Activated CD4-positive, alpha-beta T cell treated with anti-CD3 and anti-CD28 coated beads, Interleukin-2, amount 50 U/mL, for 4 hours (primary cell): Measurements from ENCODE around the gene OBSCN.

Source experiments
- DNase-seq, 2 experiments: peaks; one replicate each; pipeline ENCODE4 v3.0.0-alpha.2; 2020

Gene OBSCN

DNA sequence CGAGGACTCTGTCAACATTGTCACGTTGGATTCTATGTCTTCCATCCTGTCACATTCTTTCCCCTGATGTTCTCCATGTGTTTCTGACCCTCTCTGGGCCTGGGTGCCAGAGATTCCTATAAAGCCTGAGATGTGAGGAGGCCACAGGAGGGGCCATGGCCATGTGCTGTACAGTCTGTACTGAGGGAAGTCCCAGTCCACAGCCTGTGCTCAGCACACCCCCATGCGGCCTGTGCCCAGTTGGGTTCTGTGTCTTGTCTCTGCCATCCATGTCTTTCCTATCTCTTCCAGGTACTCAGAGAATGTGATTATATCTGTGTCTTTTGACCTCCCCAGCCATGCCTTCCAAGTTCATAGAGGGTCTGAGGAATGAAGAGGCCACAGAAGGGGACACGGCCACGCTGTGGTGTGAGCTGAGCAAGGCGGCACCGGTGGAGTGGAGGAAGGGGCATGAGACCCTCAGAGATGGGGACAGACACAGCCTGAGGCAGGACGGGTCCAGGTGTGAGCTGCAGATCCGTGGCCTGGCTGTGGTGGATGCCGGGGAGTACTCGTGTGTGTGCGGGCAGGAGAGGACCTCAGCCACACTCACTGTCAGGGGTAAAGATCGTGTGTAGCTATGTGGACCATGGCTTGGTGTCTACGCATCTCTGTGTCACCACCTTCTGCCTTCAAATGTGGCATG, 86.1 kb downstream of the OBSCN start:
- DNase-seq: no peak

DNA sequence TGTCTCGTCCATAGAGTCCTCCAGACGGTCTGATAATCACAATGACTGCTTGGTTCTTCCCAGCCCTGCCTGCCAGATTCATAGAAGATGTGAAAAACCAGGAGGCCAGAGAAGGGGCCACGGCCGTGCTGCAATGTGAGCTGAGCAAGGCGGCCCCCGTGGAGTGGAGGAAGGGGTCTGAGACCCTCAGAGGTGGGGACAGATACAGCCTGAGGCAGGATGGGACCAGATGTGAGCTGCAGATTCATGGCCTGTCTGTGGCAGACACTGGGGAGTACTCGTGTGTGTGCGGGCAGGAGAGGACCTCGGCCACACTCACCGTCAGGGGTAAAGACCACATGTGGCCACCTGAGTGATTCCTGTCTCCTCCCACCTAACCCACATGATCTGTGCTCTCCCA, 86.9 kb downstream of the OBSCN start:
- DNase-seq: no peak

DNA sequence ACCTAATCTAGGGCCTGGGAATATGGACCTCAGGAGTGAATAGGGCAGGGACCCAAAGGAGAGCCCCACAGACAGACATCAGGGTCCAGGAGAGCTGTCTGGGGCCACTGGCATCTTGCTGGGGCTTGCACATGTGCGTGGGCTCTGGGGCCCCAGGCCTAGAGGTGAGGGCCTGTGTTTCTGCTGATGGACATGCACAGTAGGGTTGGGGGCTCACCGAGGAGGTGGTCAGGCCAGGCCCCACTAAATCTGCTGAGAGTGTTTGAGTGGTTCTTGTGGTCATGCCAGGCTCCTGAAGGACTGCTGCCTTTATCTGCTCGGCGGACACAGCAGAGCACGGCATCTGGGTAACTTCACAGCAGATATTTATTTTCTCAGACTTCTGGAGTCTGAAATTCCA, 87.4 kb downstream of the OBSCN start:
- DNase-seq: no peak

DNA sequence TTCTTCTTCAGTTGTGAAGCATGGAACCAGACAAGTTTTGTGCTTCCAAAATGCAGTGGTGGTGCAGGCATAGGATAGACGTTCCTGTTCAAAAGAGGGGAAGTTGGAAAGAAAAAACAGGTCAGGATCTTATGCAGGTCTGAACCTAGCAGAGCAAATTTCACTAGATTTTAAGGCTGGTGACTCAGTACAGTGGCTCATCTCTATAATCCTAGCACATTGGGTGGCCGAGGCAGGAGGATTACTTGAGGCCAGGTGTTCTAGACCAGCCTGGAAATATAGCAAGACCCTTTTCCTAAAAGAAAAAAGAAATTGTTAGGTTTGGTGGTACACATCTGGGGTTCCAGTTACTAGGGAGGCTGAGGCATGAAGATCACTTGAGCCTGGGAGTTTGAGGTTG, 88.1 kb downstream of the OBSCN start:
- DNase-seq: no peak

DNA sequence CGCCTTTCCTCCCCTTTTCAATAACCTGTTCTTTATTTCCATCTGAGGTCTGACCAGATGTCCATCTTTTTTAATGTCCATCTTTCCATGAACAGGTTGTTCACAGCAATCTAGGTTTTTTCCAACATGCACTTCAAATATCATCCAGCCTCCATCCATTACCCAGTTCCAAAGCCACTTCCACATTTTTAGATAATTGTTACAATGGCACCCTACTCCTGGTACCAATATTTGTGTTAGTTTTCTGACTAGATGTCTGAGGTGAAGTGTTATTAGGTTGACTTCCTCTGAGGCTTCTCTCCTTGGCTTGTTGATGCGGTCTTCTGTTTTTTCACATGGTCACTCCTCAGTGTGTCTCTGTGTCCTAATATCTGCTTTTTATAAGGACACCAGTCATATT, 89.4 kb downstream of the OBSCN start:
- DNase-seq: no peak

DNA sequence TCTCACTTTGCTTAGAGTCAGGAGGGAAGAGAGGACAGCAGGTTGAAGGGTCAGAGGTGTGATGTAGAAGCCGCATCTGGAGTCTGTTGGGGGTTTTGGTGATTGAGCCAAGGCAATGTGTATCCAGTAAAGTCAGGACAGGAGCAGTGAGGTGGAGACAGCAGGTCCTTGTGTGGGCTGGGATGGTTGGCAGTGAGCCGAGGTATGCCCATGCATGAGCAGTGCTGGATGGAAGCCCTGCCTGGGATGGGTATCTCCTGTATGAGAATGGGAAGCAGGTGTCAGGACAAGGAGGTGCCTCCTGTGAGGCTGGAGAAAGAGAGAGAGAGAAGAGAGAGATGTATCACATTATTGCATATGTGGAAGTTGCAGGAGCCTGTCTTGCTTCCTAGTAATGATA, 90.0 kb downstream of the OBSCN start:
- DNase-seq: no peak

DNA sequence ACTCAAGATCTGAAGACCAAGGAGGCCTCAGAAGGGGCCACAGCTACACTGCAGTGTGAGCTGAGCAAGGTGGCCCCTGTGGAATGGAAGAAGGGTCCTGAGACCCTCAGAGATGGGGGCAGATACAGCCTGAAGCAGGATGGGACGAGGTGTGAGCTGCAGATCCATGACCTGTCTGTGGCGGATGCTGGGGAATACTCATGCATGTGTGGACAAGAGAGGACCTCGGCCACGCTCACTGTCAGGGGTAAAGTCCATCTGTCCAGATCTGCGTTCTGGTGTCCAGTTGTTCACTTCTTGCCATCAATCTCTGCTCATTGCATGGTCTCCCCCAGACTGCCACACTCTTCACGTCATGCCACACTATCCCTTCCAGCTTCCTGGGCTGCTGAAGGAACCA, 90.6 kb downstream of the OBSCN start:
- no peak for DNase-seq

DNA sequence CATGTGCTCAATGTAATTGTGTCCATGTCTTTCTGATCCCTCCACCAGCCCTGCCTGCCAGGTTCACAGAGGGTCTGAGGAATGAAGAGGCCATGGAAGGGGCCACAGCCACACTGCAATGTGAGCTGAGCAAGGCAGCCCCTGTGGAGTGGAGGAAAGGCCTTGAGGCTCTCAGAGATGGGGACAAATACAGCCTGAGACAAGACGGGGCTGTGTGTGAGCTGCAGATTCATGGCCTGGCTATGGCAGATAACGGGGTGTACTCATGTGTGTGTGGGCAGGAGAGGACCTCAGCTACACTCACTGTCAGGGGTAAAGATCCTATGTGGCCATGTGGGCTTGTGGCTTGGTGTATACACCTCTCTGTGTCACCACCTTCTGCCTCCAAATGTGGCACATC, 91.4 kb downstream of the OBSCN start:
- DNase-seq: no peak

DNA sequence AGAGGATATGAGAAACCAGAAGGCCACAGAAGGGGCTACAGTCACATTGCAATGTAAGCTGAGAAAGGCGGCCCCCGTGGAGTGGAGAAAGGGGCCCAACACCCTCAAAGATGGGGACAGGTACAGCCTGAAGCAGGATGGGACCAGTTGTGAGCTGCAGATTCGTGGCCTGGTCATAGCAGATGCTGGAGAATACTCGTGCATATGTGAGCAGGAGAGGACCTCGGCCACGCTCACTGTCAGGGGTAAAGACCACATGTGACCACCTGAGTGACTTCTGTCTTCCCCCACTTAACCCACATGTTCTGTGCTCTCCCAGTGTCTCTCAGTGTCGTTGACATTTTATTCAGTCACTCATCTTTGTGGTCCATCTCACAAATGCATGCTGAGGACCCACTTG, 92.1 kb downstream of the OBSCN start:
- DNase-seq: no peak

DNA sequence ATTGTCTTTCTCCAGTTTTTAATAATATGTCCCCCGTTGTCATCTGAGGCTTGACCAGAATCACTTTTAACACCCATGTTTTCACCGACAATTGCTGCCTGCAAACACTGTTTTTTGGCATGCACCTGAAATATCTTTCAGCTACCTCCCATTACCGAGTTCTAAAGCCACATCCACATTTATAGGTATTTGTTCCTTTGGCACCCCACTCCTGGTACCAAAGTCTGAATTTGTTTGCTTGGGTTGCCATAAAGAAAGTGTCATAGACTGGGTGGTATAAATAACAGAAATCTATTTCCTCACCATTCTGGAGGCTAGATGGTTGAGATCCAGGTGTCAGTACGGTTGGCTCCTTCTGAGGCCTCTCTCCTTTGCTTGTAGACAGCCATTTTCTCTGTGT, 94.2 kb downstream of the OBSCN start:
- no peak for DNase-seq

DNA sequence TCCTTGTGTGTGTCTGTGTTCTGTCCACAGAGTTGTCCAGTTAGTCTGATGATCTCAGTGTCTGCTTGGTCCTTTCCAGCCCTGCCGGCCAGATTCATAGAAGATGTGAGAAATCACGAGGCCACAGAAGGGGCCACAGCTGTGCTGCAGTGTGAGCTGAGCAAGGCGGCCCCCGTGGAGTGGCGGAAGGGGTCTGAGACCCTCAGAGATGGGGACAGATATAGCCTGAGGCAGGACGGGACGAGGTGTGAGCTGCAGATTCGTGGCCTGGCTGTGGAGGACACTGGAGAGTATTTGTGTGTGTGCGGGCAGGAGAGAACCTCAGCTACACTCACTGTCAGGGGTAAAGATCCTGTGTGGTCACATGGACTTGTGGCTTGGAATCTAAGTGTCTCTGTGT, 95.8 kb downstream of the OBSCN start:
- DNase-seq: no peak

DNA sequence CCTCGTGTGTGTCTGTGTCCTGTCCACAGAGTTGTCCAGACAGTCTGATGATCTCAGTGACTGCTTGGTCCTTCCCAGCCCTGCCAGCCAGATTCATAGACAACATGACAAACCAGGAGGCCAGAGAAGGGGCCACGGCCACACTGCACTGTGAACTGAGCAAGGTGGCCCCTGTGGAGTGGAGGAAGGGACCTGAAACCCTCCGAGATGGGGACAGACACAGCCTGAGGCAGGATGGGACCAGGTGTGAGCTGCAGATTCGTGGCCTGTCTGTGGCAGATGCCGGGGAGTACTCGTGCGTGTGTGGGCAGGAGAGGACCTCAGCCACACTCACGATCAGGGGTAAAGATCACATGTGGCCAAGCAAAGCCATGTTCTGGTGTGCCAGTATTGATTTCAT, 96.4 kb downstream of the OBSCN start:
- DNase-seq: no peak

DNA sequence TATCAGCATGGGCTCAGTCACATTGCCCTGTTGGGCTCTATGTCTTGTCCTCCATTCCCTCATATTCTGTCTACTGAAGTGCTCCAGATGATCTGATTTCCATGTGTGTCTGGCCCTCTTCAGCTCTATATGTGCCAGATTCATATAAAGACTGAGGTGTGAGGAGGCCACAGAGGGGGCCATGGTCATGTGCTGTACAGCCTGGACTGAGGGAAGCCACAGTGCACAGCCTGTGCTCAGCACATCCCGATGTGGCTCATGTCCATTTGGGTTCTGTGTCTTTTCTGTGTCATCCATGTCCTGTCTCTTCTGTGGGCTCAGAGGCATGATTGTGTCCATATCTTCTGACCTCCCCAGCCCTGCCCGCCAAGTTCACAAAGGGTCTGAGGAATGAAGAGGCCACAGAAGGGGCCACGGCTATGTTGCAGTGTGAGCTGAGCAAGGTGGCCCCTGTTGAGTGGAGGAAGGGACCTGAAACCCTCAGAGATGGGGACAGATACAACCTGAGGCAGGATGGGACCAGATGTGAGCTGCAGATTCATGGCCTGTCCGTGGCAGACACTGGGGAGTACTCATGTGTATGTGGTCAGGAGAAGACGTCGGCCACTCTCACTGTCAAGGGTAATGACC, 97.0 kb downstream of the OBSCN start:
- DNase-seq: no peak

DNA sequence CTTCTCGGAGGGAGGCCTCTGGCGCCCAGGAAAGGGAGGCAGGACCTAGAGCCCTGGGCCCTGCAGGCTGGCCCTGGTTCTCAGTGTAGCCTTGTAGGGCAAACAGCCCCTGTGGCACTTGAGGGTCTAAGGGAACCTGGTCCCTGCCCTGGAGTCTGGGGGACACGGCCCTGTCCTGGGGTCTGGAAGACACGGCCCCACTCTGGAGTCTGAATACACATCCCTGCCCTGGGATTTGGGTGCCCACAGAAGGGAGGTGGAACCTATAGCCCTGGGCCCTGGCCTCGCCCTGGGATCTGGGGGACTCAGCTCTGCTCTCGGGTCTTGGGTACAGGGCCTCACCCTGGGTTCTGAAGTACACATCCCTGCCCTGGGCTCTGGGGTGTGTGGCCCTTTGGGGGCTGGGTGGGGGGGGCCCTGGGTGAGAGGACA, 97.9 kb downstream of the OBSCN start:
- no peak for DNase-seq

DNA sequence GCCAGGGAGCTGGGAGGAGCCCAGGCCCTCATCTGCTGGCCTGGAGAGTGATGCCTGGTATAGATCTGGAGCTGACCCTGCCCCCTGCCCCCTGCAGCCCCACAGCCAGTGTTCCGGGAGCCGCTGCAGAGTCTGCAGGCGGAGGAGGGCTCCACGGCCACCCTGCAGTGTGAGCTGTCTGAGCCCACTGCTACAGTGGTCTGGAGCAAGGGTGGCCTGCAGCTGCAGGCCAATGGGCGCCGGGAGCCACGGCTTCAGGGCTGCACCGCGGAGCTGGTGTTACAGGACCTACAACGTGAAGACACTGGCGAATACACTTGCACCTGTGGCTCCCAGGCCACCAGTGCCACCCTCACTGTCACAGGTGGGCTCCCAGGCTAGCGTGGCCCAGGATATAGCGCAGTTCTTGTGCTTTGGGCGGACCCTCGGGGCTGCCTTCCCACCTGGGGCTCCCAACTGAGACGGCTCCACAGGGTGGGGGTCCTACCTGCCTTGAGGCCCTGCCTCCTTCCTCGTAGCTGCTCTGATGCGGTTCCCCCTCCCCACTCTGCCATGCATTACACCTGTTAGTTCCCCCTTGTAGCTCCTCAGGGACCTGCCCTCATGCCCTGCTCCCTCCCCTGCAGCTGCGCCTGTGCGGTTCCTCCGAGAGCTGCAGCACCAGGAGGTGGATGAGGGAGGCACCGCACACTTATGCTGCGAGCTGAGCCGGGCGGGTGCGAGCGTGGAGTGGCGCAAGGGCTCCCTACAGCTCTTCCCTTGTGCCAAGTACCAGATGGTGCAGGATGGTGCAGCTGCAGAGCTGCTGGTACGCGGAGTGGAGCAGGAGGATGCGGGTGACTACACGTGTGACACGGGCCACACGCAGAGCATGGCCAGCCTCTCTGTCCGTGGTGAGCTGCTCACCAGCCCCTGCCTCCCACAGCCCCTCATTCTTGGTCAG, 98.7 kb downstream of the OBSCN start:
- no peak for DNase-seq

DNA sequence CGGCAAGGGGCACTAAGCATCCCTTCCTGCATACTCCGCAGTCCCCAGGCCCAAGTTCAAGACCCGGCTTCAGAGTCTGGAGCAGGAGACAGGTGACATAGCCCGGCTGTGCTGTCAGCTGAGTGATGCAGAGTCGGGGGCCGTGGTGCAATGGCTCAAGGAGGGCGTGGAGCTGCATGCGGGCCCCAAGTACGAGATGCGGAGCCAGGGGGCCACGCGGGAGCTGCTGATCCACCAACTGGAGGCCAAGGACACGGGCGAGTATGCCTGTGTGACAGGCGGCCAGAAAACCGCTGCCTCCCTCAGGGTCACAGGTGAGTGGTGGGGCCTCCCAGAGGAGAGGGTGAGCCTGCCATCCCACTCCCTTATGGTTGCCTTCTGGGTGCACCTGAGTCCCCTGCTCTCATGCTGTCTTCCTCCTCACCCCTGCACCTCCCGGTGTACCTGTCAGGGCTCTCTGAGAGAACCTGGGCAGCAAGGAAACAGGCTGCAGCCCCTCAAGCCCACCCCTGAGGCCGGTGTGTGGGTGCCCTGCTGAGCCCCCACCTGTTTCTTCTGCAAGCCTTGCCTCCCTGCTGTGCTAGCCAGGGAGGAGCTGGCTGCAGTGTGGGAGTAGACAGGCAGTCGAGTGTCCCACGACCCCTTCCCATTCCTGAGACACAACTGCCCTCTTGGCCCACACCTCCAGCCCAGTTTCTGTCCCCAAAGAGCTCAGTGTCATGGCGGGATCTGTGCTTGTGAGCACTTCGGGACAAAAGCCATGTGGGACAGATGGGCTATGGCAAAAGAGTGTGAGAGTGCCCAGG, 99.6 kb downstream of the OBSCN start:
- DNase-seq: no peak

DNA sequence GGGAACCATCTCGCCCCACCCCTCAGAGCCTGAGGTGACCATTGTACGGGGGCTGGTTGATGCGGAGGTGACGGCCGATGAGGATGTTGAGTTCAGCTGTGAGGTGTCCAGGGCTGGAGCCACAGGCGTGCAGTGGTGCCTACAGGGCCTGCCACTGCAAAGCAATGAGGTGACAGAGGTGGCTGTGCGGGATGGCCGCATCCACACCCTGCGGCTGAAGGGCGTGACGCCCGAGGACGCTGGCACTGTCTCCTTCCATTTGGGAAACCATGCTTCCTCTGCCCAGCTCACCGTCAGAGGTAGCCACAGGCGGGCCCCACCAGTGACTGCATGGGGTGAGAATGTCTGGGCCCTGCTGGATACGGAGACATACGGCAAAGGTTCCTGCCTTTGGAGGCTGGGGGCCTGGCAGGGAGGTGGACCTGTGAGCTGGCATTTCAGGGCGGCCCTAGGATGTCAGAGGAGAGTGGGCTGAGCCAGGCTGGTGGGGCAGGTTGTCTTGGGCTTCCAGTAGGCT, 100.3 kb downstream of the OBSCN start:
- DNase-seq: no peak

DNA sequence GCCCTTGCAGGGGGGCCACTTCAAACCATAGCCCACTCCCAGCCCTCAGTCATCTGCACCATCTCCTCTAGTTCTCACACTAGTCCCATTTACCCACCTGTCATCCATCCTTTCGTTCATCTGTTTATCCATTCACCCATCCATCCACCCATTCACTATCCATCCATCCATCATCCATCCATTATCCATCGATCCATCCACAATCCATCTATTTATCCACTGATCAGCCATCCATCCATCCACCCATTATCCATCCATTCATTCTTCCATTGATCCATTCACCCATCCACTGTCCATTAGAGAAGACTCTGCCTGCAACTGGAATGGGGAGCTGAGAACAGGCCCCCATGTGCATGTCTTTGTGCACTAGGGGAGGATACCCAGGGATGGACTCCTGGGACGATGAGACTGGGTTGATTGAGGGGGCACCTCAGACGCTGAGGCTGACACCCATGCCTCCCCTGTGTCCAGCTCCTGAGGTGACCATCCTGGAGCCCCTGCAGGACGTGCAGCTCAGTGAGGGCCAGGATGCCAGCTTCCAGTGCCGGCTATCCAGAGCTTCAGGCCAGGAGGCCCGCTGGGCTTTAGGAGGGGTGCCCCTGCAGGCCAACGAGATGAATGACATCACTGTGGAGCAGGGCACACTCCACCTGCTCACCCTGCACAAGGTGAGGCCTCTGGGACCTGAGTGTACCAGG, 100.9 kb downstream of the OBSCN start:
- no peak for DNase-seq

DNA sequence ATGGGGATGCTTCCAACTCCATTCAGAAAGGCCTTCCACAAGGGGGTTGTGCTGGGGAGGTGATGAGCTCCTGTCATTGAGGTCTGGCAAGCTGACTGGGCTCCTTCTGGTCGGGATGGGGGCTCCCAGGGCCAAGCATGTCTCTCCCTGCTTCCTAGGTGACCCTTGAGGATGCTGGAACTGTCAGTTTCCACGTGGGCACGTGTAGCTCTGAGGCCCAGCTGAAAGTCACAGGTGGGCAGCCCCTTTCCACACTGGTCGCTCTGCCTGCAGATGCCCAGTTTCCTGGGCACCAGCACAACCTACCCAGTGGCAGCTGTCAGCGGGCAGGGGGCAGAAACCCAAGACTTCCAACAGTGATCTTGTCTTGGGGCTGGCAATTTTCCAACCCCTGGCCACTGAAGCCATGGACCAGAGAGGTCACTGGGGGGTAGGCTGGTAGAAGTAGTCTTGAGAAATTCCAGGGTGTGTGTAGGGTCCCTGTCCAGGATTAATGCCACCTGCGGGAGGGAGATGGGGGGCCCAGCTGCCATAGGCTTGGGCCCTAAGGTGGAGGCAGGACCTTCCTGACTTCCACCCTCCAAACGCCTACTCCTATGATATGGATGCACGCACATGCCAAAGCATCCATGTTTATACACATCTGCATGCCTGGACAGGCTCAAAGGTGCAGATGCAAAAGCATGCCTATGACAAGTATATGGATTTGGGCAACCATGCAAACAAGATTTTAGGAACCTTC, 101.7 kb downstream of the OBSCN start:
- DNase-seq: no peak

DNA sequence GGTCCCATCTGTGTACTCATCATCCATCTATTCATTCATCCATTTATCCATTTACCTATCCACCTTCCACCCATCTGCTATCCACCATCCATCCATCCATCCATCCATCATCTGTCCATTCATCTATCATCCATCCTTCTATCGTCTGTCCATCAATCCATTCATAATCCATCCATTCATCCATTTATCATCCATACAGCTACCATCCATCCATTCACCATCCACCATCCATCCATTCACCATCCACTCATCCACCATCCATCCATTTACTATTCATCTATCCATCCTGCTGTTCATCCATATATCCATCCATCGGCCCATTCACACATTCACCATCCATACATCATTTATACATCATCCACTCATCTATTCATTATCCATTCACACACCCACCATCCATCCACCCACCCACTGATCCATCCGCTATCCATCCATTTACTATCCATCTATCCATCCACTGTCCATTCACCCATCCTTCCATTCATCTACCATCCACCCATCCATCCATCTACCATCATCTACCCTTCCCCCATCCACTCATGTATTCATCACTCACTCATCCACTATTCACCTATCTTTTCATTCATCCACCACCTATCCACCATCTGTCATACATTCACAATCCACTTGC, 102.4 kb downstream of the OBSCN start:
- DNase-seq: no peak

DNA sequence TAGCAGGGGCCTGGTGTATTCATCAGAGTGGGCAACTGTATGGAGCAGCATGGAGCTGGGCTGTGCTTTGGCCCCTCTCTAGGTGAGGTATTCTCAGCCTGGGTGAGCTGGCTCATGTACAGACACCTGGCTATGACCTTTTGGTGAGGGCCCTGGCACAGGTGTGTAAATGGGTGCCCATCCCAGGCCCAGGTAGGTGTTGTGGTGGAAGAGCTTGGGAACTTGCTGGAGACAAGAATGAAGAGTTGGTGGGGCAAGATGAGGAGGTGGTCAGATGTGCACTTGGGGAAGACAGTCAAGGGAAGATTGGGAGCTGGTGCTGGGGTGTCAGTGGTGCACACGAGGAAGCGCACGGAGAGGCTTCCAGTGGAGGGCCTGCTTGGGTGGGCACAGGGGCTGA, 103.2 kb downstream of the OBSCN start:
- no peak for DNase-seq
